ENCODE measurements around the gene MGAT4A.

DNA sequence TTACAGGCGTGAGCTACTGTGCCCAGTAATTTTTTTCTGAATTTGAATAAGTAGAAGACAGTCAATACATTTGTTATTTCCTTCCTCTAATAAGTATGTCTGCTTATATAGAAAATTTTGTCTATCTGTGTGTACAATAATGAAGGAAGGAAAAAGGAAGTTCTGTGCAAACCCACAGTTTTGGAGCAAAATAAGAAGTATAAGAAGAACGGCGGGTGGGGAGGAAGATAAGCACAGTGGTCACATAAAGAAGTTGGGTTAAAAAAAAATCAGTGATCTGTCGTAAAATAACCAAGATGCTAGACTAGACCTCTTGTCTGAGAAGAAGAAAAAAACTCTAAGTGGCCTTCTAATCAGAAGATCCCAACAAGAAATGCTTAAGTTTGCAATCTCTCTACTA lies 20.2 kb downstream of the MGAT4A start:
- TF ChIP-seq, protein P1, sequence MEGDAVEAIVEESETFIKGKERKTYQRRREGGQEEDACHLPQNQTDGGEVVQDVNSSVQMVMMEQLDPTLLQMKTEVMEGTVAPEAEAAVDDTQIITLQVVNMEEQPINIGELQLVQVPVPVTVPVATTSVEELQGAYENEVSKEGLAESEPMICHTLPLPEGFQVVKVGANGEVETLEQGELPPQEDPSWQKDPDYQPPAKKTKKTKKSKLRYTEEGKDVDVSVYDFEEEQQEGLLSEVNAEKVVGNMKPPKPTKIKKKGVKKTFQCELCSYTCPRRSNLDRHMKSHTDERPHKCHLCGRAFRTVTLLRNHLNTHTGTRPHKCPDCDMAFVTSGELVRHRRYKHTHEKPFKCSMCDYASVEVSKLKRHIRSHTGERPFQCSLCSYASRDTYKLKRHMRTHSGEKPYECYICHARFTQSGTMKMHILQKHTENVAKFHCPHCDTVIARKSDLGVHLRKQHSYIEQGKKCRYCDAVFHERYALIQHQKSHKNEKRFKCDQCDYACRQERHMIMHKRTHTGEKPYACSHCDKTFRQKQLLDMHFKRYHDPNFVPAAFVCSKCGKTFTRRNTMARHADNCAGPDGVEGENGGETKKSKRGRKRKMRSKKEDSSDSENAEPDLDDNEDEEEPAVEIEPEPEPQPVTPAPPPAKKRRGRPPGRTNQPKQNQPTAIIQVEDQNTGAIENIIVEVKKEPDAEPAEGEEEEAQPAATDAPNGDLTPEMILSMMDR (conservative IDR thresholded peaks at IDR 0.05), result no peak
- no peak for TF ChIP-seq ZFX (IDR thresholded peaks at IDR 0.05)
